HG03571 (cell line): ENCODE results near the gene HM13.
"Not testable (repeated sequence)": the region's sequence is repeated elsewhere in the genome, so short reads cannot be mapped to it uniquely, and the experiment has no call there.

ENCODE experiments used
- ATAC-seq: cut with Tn5 transposase; IDR thresholded peaks from one replicate; pipeline ENCODE4 v1.9.1; 2021; ENCODE audit not compliant: unreplicated experiment

HM13 gene

GRCh38 chr20:31606804-31607639 lies 92.8 kb downstream of the HM13 start:
- ATAC-seq: no peak

GRCh38 chr20:31607640-31608250 lies 93.5 kb downstream of the HM13 start:
- no peak for ATAC-seq

GRCh38 chr20:31608251-31608945 lies 94.2 kb downstream of the HM13 start:
- no peak for ATAC-seq

GRCh38 chr20:31612271-31612640 lies 98.0 kb downstream of the HM13 start:
- not testable (repeated sequence) for ATAC-seq

- ATAC-seq: no peak
These were observed 101.2 kb downstream of the HM13 start for GRCh38 chr20:31615416-31615815.

GRCh38 chr20:31617432-31618104 lies 103.3 kb downstream of the HM13 start:
- no peak for ATAC-seq
